GM10847 (cell line): ENCODE measurements around the gene IKZF2.

Experiments
- POLR2A ChIP-seq: IDR thresholded peaks from 2 replicates; pipeline ENCODE4 v1.6.1; 2011; ENCODE audit not compliant: insufficient read length; ENCODE audit errors: extremely low read depth

IKZF2 gene

GRCh38 chr2:213162516-213163118 is 11.2 kb upstream of the IKZF2 start:
- TF ChIP-seq POLR2A: no peak

- TF ChIP-seq POLR2A: no peak
Observed at GRCh38 chr2:213161759-213162515, 10.5 kb upstream of the IKZF2 start.

GRCh38 chr2:213159768-213160167 is 8.4 kb upstream of the IKZF2 start:
- TF ChIP-seq POLR2A: no peak

GRCh38 chr2:213157242-213157641 is 5.8 kb upstream of the IKZF2 start:
- no peak for TF ChIP-seq POLR2A

- TF ChIP-seq POLR2A: no peak
Observed at GRCh38 chr2:213156717-213157116, 5.3 kb upstream of the IKZF2 start.

- TF ChIP-seq POLR2A: no peak
Observed at GRCh38 chr2:213152888-213153287, 1.5 kb upstream of the IKZF2 start.

- no peak for TF ChIP-seq POLR2A
Observed at GRCh38 chr2:213152065-213152794, 818 bp upstream of the IKZF2 start.

GRCh38 chr2:213150315-213151097 is 906 bp downstream of the IKZF2 start:
- TF ChIP-seq POLR2A: no peak

GRCh38 chr2:213149949-213150314 is 1.5 kb downstream of the IKZF2 start:
- no peak for TF ChIP-seq POLR2A

- no peak for TF ChIP-seq POLR2A
Observed at GRCh38 chr2:213149294-213149875, 2.0 kb downstream of the IKZF2 start.

- TF ChIP-seq POLR2A: no peak
Observed at GRCh38 chr2:213148572-213149261, 2.7 kb downstream of the IKZF2 start.

- no peak for TF ChIP-seq POLR2A
Observed at GRCh38 chr2:213147538-213147937, 3.9 kb downstream of the IKZF2 start.

GRCh38 chr2:213145715-213146242 is 5.6 kb downstream of the IKZF2 start:
- no peak for TF ChIP-seq POLR2A

GRCh38 chr2:213137064-213137463 is 14.3 kb downstream of the IKZF2 start:
- no peak for TF ChIP-seq POLR2A
